SHP77 treated with DMSO at 0.1 percent for 48 hours (cell line): Measurements from ENCODE around the gene TMC1.

Source experiments
- DNase-seq: peaks from one replicate; lab custom pipeline; 2025; lab: John Stamatoyannopoulos, UW

The TMC1 gene

GRCh38 chr9:72872718-72873117 is 351.3 kb downstream of the TMC1 start:
- no peak for DNase-seq

- no peak for DNase-seq
Measured at GRCh38 chr9:72873456-72873855, 352.0 kb downstream of the TMC1 start.

GRCh38 chr9:72874344-72874743 is 352.9 kb downstream of the TMC1 start:
- DNase-seq, result no peak

GRCh38 chr9:72875221-72875620 is 353.8 kb downstream of the TMC1 start:
- no peak for DNase-seq

GRCh38 chr9:72880821-72881220 is 359.4 kb downstream of the TMC1 start:
- no peak for DNase-seq

GRCh38 chr9:72882117-72882775 is 360.8 kb downstream of the TMC1 start:
- DNase-seq, result no peak

- DNase-seq, result no peak
Measured at GRCh38 chr9:72883875-72884274, 362.5 kb downstream of the TMC1 start.

GRCh38 chr9:72884508-72884907 is 363.1 kb downstream of the TMC1 start:
- no peak for DNase-seq
